ENCODE measurements around the gene DPF3.

Gene DPF3

DNA sequence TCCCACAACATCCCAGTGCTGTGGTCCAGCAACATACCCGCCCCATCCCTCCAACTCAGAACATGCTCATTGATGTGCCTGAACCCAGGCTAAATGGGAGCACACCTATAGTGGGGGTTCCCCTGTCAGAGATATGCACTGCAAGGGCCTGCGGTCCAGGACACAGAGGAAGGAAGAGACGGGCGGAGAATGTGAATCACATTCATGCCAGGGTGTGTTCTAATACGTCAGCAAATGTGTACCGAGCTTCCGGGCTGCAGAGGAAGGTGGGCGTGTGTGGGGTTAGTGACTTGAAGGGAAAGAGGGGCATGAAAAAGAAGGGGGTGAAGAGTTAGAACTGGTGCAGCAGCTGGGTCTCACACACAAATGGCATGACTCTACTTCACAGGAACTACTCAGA is 83.7 kb downstream of the DPF3 start:
- Histone ChIP-seq H4K20me1 (ENCODE audit: control insufficient read depth, insufficient read depth, low read depth, low read length) (no peaks in the 10 kb centered on the region), H3K4me1 (ENCODE audit: control insufficient read depth, low read length) (no peaks in the 10 kb centered on the region), H3K4me2 (ENCODE audit: low read length) (no peak overlapping the region), H3K9me2 (replicated peaks; ENCODE audit: control insufficient read depth, low read length) (no peaks in the 10 kb centered on the region), H3K79me2 (ENCODE audit: control insufficient read depth, low read length) (no peaks in the 10 kb centered on the region), H3F3A (ENCODE audit: control insufficient read depth, insufficient read depth) (no peaks in the 10 kb centered on the region), H3K27ac (ENCODE audit: low read depth, low read length) (no peak overlapping the region), H3K27me3 (ENCODE audit: control insufficient read depth, low read length) (no peaks in the 10 kb centered on the region), H3K4me3 (ENCODE audit: low read length) (no peak overlapping the region), H3K9me3 (ENCODE audit: control insufficient read depth, insufficient read depth, low read length) (no peaks in the 10 kb centered on the region), H3K36me3 (ENCODE audit: control insufficient read depth, low read length) (no peaks in the 10 kb centered on the region)
- no peak for TF ChIP-seq EZH2phosphoT487 (IDR thresholded peaks at IDR 0.05; ENCODE audit: borderline replicate concordance, low read length)
- TF ChIP-seq, protein P1, sequence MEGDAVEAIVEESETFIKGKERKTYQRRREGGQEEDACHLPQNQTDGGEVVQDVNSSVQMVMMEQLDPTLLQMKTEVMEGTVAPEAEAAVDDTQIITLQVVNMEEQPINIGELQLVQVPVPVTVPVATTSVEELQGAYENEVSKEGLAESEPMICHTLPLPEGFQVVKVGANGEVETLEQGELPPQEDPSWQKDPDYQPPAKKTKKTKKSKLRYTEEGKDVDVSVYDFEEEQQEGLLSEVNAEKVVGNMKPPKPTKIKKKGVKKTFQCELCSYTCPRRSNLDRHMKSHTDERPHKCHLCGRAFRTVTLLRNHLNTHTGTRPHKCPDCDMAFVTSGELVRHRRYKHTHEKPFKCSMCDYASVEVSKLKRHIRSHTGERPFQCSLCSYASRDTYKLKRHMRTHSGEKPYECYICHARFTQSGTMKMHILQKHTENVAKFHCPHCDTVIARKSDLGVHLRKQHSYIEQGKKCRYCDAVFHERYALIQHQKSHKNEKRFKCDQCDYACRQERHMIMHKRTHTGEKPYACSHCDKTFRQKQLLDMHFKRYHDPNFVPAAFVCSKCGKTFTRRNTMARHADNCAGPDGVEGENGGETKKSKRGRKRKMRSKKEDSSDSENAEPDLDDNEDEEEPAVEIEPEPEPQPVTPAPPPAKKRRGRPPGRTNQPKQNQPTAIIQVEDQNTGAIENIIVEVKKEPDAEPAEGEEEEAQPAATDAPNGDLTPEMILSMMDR (IDR thresholded peaks at IDR 0.05; ENCODE audit: low read depth, low read length, poor library complexity, severe bottlenecking) = no peak

DNA sequence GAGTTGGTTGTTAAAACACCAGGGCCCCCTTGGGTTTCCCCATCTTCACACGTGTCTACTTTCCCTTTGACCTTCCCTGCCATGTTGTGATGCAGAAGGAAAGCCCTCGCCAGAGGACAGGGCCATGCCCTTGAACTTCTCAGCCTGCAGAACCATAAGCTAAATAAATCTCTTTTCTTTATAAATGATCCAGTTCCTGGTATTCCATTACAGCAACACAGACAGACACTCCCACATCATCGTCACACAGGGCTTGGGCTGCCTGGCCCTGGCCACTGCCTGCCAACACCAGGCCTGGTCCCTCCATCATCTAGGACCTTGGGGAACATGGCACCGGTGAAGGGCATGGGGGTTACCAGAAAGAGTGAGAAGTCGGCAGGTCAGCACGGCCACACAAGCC is 84.8 kb downstream of the DPF3 start:
- no peaks in the 10 kb centered on the region for H4K20me1 ChIP-seq (ENCODE audit: control insufficient read depth, insufficient read depth, low read depth, low read length)
- no peaks in the 10 kb centered on the region for H3F3A ChIP-seq (ENCODE audit: control insufficient read depth, insufficient read depth)
- H3K79me2 ChIP-seq (ENCODE audit: control insufficient read depth, low read length) = no peaks in the 10 kb centered on the region
- H3K4me1 ChIP-seq (ENCODE audit: control insufficient read depth, low read length) = no peaks in the 10 kb centered on the region
- H3K9me2 ChIP-seq (replicated peaks; ENCODE audit: control insufficient read depth, low read length) = no peaks in the 10 kb centered on the region
- H3K27ac ChIP-seq (ENCODE audit: low read depth, low read length) = no peak overlapping the region
- no peak for TF ChIP-seq EZH2phosphoT487 (IDR thresholded peaks at IDR 0.05; ENCODE audit: borderline replicate concordance, low read length)
- TF ChIP-seq, protein P1 (IDR thresholded peaks at IDR 0.05; ENCODE audit: low read depth, low read length, poor library complexity, severe bottlenecking) = no peak
- no peaks in the 10 kb centered on the region for H3K27me3 ChIP-seq (ENCODE audit: control insufficient read depth, low read length)
- H3K4me3 ChIP-seq (ENCODE audit: low read length) = no peak overlapping the region
- H3K4me2 ChIP-seq (ENCODE audit: low read length) = no peak overlapping the region
- H3K36me3 ChIP-seq (ENCODE audit: control insufficient read depth, low read length) = no peaks in the 10 kb centered on the region
- no peaks in the 10 kb centered on the region for H3K9me3 ChIP-seq (ENCODE audit: control insufficient read depth, insufficient read depth, low read length)

DNA sequence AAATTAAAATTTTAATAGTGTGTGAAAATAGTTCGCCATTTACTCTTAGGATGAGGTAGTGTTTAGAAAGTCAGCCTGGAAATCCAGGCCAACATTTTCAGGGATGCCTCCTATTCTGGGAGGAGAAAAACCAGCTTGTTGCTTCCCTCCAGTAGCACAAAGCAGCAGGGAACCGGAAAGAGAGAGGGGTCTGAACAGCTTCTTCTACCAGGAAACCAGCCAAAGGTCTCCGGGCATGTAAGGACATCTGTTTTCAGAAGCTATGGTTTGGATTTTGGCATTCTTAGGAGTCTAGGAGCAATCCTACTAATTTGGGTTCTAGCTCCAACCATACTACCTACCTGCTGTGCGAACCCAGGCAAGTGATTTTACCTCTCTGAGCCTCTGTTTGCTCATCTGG is 85.3 kb downstream of the DPF3 start:
- no peaks in the 10 kb centered on the region for H3K4me1 ChIP-seq (ENCODE audit: control insufficient read depth, low read length)
- no peaks in the 10 kb centered on the region for H3F3A ChIP-seq (ENCODE audit: control insufficient read depth, insufficient read depth)
- H3K27me3 ChIP-seq (ENCODE audit: control insufficient read depth, low read length) = no peaks in the 10 kb centered on the region
- H4K20me1 ChIP-seq (ENCODE audit: control insufficient read depth, insufficient read depth, low read depth, low read length) = no peaks in the 10 kb centered on the region
- no peaks in the 10 kb centered on the region for H3K9me3 ChIP-seq (ENCODE audit: control insufficient read depth, insufficient read depth, low read length)
- H3K79me2 ChIP-seq (ENCODE audit: control insufficient read depth, low read length) = no peaks in the 10 kb centered on the region
- no peak overlapping the region for H3K4me3 ChIP-seq (ENCODE audit: low read length)
- H3K36me3 ChIP-seq (ENCODE audit: control insufficient read depth, low read length) = no peaks in the 10 kb centered on the region
- H3K9me2 ChIP-seq (replicated peaks; ENCODE audit: control insufficient read depth, low read length) = no peaks in the 10 kb centered on the region
- no peak overlapping the region for H3K27ac ChIP-seq (ENCODE audit: low read depth, low read length)
- TF ChIP-seq EZH2phosphoT487 (IDR thresholded peaks at IDR 0.05; ENCODE audit: borderline replicate concordance, low read length) = no peak
- TF ChIP-seq, protein P1 (IDR thresholded peaks at IDR 0.05; ENCODE audit: low read depth, low read length, poor library complexity, severe bottlenecking) = no peak
- no peak overlapping the region for H3K4me2 ChIP-seq (ENCODE audit: low read length)

DNA sequence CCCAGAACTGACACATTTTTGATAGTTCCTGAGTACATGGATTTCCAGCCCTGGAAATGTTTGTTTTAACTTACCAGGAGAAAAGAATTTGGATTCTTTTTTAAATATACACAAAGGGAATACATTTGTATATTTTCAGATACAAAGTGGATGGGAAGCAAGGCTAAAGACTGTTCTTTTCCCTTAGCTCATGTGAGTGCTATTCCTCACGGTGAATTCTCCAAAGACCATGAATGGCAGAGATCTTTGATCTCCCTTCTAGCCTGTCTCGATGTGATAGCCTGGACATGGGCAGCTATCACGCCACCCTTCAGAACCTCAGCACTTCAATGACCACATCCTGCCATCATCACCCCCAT is 91.3 kb downstream of the DPF3 start:
- no peak overlapping the region for H3K27ac ChIP-seq (ENCODE audit: low read depth, low read length)

More for the DNA sequence above, 91.3 kb downstream of the DPF3 start:
- no peak for TF ChIP-seq EZH2phosphoT487 (IDR thresholded peaks at IDR 0.05; ENCODE audit: borderline replicate concordance, low read length)
- TF ChIP-seq, protein P1 (IDR thresholded peaks at IDR 0.05; ENCODE audit: low read depth, low read length, poor library complexity, severe bottlenecking) = no peak
- Histone ChIP-seq H3K4me1 (ENCODE audit: control insufficient read depth, low read length) (no peaks in the 10 kb centered on the region), H4K20me1 (ENCODE audit: control insufficient read depth, insufficient read depth, low read depth, low read length) (no peaks in the 10 kb centered on the region), H3K9me2 (replicated peaks; ENCODE audit: control insufficient read depth, low read length) (no peaks in the 10 kb centered on the region), H3K4me2 (ENCODE audit: low read length) (no peak overlapping the region), H3F3A (ENCODE audit: control insufficient read depth, insufficient read depth) (no peaks in the 10 kb centered on the region), H3K27me3 (ENCODE audit: control insufficient read depth, low read length) (no peaks in the 10 kb centered on the region), H3K9me3 (ENCODE audit: control insufficient read depth, insufficient read depth, low read length) (peaks cover 4% of the 10 kb centered on the region; the same call in 1 of the 2 replicates), H3K4me3 (ENCODE audit: low read length) (no peak overlapping the region), H3K79me2 (ENCODE audit: control insufficient read depth, low read length) (no peaks in the 10 kb centered on the region), H3K36me3 (ENCODE audit: control insufficient read depth, low read length) (no peaks in the 10 kb centered on the region)
